Globus pallidus (tissue), 1 donor: ENCODE data around the gene EDEM3.

Experiments
- DNase-seq: peaks from one replicate; pipeline ENCODE4 v3.0.0-alpha.2; 2015; ENCODE audit warnings: low spot score

The EDEM3 gene

DNA sequence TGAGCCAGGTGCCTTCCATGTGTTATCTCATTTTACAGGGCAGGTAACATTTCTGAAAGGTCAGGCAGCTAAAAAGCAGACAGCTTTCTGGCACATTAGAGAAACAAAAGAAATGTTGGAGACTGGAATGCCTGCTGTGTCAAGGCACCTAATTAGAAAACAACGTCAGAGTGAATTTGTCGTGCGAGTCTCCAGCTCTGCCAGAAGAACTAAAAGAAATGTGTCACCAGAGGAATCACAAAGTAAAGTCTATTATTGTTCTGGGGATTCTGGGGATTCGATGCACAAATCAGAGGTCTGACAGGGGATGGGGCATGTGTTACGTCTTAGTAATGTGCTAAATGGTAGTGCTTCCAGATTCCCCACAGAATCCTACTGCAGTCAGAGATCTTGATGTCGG lies 89.3 kb downstream of the EDEM3 start:
- DNase-seq = no peak

DNA sequence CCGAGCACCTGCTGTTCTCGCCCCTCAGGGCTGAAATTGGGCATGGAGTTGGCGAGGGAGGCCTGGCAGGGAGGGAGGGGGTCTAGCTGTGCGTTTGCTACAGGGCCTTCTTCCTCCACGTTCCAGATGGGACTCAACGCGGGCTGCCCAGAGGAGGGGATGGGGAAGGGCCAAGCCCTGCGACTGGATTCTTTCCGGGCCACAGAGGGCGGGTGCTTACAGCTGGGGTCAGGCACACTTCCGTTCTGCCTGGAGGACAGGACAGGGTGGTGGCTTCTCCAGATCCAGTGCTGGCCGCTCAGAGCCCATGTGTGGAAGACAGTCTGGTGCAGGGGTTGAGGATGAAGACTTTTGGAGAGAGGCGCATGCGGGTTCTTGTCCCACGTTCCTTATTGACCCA lies 90.0 kb downstream of the EDEM3 start:
- no peak for DNase-seq

DNA sequence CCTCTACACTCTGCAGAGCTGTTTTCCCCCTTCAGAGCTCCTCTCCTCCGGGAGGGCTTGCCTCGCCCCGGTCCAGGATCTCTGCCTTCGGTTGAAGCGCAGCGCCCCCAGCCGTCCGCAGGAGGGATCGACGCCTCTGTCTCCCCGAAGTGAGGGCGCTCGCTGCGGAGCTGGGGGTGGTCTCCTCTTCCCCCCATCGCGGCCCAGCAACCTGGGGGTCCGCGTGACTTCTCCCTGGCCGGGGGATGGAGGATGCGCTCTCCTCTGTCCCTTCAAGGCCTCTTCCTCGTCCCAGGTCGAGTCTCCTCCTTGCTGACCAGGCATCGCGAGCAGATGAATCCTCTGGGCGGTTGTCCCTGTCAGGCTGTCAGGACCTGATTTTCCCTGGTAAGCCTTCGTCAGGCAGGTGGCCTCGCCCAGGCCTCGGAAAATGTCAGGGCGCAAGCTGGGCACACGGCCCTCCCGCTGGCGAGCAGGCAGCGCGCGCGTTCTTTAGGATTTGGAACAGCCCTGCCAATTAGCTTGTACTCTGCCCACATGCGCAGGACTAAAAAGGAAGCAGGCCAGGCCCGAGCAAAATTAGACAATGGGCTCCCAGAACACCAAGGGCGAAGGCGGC lies 90.5 kb downstream of the EDEM3 start:
- peak; percentile 74 for DNase-seq

DNA sequence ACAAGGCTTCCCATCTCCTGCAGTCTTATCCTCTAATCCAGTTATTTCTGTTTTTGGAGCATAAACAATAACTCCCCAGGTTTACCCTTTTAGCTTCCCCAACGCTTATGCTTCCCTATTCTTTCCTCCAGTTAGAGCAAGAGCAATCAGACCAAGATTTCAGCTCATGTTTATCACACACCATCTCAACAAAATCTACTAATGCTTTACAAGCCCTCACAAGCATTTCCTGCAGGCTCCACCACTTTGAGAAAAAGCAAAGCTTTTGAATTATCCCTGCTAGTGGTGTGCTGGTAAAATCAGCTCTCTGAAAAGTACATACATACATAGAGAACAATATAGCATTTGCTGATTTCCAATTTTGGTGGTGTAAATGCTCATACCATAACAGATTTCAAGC lies 92.9 kb downstream of the EDEM3 start:
- DNase-seq = no peak

DNA sequence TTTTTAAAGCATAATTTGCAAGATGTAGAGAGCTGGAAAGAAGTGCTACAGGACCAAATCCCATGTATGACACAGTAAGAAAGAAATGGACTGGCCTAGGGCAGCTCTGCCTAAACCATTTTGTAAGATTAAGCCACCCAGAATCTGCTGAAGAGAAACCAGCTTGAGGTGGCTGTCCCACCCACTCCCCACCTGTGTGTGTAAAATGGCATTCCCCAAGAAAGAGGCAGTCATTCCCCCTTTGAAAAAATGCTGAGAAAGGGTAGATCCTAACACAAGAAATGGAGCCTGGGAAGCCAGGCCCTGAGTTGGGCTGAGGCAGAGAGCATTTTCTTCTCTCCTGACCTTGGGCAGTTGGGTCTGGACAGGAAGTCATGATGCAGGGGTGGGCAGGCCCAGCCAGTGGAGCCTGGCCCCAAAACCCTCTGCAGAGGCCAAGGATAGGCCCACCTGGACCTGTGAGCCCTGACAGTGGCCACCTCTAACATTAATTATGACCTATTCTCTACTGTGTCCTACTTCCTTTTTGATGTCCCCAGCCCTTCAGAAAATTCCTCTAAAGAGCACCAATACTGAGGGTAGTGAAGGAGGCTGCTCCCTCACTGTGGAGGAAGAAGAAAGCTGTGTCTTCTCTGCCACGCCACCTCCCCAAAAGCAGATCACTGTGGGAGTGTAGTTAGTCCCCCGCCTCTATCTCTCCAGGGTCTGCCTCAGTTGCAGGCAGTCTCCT lies 94.0 kb downstream of the EDEM3 start:
- no peak for DNase-seq

DNA sequence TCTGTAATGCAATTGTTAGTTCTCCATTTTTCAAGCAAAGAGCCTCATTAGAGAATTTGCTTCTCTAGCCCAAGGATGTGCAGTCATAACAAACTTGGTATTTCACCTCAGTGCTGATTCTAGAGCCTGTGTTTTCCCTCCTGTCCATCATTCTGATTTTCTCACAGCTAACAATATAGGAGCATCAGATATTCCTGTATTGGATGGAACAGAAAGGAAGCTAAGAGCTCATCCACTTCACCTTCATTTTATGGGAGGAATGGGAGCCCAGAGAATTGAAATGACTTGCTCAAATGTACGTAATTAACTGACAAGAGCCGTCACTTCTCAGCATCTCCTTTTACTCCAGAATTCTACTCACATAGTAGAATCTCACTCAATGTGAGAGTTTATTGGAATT lies 96.6 kb downstream of the EDEM3 start:
- DNase-seq = no peak

DNA sequence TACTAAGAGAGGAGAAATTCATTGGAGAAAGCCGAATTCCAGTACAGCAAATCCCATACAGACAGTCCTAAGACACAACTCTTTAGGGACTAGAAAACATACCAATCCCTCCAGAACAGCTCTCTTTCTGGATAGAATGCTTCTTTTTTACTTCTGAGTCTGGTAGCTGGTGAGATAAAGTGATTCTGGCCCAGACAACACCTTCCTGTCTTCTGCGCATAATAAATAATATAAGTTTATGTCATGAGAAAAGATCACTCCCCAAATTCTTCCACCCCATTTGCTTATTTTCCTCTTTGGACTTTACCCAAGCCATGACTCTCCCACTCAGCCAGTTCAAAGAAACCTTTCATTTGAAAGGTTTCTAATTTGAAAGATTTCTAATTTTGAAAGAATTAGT lies 98.4 kb downstream of the EDEM3 start:
- DNase-seq = peak; percentile 29

DNA sequence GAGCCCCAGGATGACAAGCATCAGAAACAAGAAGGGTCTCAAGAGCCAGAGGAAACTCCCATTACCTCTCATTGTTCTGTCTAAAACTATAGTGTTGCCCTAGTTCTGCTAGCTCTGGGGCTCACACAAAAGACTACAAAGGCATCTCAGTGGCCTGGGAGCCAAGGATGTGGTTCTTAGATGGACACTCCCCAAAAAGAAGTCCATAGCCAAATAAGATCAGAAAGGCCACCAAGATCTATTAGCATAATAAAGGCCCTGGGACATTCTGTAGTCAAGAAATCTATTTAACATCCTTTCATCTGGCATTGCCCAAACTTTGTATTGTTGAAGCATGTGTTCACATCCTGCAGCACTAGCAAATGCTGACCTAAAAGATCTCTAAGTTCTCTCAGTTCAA lies 99.5 kb downstream of the EDEM3 start:
- peak; percentile 26 for DNase-seq

DNA sequence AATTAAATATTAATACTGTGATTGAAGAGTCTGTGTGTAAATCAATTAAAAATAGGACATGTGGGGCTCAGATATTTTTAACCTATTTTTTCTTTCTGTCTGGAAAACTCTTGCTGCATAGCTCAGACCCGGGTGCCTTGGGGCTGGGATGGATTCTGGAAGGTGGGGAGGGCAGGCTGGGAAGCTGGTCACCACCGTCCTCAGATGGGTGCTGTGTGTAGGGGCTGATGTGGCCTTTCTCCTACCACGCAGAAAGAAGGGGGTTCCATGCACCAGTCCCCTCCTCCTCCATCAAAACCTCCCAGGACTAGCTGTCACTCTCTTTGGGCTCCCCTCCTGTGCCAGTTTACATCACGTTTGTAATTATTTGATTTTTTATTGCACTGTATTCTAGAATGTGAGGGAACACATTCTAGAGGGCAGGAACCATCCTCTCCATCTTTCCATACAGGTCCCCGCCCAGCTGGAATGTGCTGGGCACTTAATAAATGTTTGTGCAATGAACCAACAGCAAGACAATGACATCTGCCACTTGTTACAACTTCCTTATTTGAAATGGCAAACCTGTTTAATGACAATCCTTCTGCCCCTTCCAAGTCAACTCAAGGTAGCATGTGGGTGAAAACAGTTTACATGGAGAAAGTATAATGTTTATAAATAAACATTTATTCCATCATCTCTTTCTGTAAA lies 104.3 kb downstream of the EDEM3 start:
- DNase-seq = no peak

DNA sequence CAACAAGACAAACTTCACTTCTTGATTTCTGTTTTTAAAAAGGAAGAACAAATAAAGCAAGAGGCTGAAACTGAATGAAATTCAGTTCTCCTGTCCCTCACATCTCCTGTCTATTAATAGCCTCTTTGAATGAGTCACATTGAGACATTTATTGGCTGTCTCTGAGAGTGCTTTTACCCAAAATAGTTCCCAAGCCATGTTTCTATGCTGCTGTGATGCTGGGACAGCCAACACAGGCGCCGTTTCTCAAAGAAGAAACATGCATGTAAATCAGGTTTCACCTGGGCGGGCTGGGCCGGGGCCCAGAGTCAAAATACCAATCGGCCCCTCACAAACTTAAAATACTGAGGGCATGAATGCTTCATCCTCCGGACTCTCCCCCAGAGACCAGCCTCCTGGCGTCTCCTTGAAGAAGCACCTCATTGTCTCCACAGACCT lies 105.2 kb downstream of the EDEM3 start:
- DNase-seq = no peak

DNA sequence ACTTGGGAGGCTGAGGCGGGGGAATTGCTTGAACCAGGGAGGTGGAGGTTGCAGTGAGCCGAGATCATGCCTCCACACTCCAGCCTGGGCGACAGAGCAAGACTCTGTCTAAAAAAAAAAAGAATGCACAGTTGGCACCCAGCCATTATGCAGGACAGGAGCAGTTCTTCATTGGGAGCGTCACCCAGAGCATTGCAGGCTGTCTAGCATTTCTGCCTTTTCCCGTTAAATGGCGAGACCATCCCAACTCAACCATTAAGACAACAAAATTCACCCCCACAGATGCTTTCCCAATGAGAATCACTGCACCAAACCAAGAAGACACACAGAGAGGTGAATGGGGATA lies 105.8 kb downstream of the EDEM3 start:
- DNase-seq = no peak

DNA sequence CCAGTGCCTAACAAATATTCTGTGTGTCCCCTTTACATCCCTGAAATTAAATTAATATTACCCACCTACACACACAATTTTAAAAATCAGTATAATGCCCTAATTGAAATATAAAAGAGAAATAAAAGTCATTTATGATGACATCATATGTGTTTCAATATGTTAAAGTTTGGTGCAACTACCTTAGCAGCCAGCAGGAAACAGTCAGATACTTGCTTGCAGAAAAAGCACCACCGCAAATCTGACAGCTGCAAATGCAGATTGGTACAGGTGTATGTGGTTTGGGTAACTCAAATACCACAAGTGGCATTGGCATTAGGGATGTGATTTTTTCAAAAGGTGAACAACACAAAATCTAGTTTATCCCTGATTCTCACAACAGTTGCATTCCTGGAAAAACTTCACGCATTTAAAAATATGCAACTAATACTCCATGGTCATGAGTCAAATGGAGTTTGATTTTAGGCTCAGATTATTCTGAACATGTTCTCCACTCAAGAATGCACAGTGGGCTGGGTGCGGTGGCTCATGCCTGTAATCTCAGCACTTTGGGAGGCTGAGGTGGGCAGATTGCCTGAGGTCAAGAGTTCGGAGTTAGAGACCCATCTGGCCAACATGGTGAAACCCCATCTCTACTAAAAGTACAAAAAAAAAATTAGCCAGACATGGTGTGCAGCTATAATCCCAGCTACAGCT lies 106.3 kb downstream of the EDEM3 start:
- no peak for DNase-seq

DNA sequence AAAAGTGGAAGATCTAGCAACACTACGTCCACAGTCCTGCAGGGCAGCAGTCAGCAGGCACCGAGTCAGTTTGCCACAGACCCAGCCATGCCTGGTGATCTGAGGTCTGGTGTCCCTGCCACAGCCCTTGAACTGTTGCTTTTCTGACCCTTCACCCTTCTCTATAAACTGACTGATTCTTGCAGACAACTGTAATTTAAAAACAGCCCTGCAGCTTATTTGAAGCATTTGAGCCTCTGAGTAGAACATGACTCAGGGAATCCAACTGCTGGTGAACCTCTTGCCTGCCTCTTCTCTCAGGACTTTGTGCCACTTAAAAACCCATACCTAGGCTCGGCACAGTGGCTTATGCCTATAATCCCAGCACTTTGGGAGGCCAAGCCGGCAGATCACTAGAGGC lies 107.2 kb downstream of the EDEM3 start:
- no peak for DNase-seq

DNA sequence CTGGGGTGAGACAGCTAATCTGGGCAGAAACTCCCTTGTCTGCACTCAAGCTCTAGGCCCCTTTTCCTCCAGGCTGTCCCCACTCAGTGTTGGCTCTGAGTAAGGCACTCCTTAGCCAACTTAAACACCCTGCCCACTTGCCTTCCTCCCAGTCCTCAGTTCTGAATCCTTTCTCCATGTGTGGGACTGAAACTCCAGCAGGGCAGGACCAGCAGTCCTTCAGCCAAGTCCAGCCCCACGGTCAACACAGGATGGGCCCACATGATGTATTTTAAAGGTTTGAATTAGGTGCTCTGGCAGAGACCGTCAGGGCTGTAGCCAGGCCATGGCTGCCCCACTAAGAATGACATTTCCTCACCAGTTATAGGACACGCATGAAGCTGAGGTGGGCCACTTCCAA lies 107.8 kb downstream of the EDEM3 start:
- no peak for DNase-seq

DNA sequence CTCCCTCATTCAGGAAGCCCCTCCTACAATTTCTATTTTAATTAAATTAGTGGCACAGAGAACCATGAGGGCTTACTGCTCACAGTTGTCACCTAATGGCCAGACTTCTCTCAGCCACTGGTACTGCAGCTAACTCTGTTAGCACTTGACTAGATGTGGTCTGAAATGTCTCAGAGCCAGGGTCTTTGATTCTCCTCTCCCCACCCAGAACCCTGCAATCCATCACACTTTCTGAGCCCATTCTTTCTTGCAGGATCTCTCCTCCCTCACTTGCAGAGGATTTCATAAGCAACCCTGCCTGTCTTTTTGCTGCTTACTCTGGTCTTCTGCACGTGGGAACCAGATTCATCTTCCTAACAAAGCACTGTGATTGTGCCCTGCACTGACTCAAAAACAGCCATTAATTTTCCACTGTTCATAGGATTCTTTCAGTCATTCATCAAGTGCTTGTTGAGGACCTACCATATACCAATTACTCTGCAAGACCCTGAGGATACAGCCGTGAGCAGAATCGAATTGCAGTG lies 108.4 kb downstream of the EDEM3 start:
- no peak for DNase-seq

DNA sequence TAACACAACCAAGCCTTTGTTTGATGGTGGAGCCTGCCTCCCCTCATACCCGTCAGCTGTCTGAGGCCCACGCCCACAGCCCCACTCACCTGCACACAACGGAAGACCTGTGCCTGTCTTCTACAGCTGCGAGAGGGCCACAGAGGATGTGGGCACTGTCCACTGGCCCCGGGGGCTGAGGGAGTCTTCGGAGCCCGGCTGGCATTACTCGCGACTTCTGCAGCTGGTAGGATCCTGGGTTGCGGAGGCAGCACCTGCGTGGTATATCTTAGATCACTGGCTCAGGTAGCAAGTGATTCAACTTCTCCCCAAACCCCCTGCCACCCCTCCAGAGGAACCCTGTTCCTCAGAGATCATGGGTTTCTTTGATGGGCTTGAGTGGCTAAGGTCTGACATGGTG lies 109.9 kb downstream of the EDEM3 start:
- DNase-seq = no peak

DNA sequence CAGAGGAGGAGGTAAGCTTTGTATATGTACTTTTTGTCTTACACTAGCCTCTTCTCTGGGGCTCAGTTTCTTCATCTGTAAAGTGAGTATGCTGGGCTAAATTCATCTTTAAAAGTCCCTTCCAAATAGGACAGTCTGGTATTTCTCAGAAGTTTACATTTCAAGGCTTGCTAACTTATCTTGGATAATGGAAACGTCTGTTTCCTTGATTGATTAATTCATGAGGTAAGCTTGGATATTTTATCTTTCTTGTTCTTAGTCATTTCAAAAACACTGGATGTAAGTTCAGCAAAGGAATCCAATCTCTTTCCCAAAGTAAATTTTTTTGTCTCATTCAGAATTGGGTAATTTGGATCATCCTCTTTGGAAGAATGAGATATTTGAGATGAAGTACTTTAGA lies 111.0 kb downstream of the EDEM3 start:
- no peak for DNase-seq

DNA sequence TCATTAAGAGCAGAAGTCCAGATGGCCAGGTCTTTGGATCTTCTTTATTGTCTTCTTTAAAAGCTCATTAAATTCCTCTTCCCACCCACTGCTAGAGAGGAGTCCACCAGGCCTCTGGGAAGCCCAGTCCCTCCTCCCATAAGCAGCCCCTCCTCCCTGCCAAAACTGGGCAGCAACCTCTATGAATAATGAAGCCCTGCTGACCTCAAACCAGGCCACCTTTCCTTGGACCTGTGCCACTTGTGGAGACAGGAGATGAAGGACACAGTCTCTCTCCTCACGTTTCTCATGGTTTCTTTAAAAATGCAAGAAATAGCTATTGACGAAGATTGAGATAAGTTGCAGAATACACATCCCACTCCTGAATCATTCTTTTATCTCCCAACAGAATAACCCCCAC lies 112.8 kb downstream of the EDEM3 start:
- no peak for DNase-seq

DNA sequence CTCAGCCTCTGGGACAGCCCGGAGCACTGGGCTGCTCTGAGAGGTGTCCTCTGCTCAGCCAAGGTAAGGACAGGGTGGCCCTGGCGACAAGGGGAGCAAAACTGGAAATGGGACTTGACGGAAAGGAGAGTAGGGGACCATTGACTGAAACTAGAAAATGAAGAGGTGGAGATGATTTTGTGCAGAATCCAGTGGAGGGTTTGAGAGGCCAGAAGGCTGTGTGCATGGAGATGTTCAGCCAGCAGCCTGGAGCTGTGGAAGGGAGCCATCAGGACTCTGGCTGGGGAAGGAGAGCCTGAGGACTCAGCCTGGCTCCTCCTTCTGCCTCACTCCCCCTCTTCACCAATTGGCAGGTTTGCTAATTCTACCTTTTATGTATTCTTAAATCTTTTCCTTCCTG lies 114.2 kb downstream of the EDEM3 start:
- no peak for DNase-seq
